Activated CD4-positive, alpha-beta T cell treated with anti-CD3 and anti-CD28 coated beads for 36 hours (primary cell): ENCODE results near the gene SNRPF. TPM values are rescaled to one million over a fixed set of nuclear protein-coding genes. Genes with fewer than 3 reads are reported as not detected.
A peak's percentile ranks its signal among the peaks of the same experiment; 100 is the strongest.
"Not testable (repeated sequence)": the region's sequence is repeated elsewhere in the genome, so short reads cannot be mapped to it uniquely, and the experiment has no call there.

Experiments
- ATAC-seq: fragments of 200-7000 bp; cut with Tn5 transposase; one replicate; pipeline ENCODE4 v1.10.0; 2021; ENCODE audit warnings: mild to moderate bottlenecking, moderate library complexity
- CTCF ChIA-PET: fragments of 350-600 bp; sonication (Branson Sonifier 250); formaldehyde crosslinking; loops from one replicate; lab custom pipeline; 2021; ENCODE audit warnings: antibody characterized with exemption; lab: Charles Lee
- POLR2A ChIA-PET: fragments of 350-600 bp; sonication (Branson Sonifier 250); formaldehyde crosslinking; loops from one replicate; lab custom pipeline; 2021; ENCODE audit warnings: antibody characterized with exemption, inconsistent platforms; lab: Charles Lee
- DNase-seq: peaks from one replicate; pipeline ENCODE4 v3.0.0-alpha.2; 2020
- H3K27ac Mint-ChIP-seq: one replicate; pipeline ENCODE4 v1.8.0; 2021; ENCODE audit warnings: mixed read lengths
- H3K27me3 Mint-ChIP-seq: one replicate; pipeline ENCODE4 v1.8.0; 2021; ENCODE audit warnings: mixed read lengths
- H3K36me3 Mint-ChIP-seq: one replicate; pipeline ENCODE4 v1.8.0; 2021; ENCODE audit warnings: low read depth, mixed read lengths
- H3K4me1 Mint-ChIP-seq: one replicate; pipeline ENCODE4 v1.8.0; 2021; ENCODE audit warnings: mixed read lengths
- H3K4me3 Mint-ChIP-seq: one replicate; pipeline ENCODE4 v1.8.0; 2021; ENCODE audit warnings: mild to moderate bottlenecking, moderate library complexity, mixed read lengths
- H3K9me3 Mint-ChIP-seq: one replicate; pipeline ENCODE4 v1.8.0; 2021; ENCODE audit warnings: low read depth, mixed read lengths
- intact Hi-C, 2 experiments: fragments of 100-400 bp; cut with DNase I in 1 of 2; cut with micrococcal nuclease in 1 of 2; formaldehyde crosslinking; loops; one replicate each; pipeline versions ENCODE4 v1.14.2 to v1.15.1; 2022 to 2024; cut with DNase I, micrococcal nuclease
- total RNA-seq, 2 experiments: library from RNA; stranded (reverse); gene quantifications; one replicate each; pipeline ENCODE4 v1.2.3, GENCODE V29; 2021

Gene SNRPF
- total RNA-seq, result 10 to 100 TPM; 23.1 to 61.1 TPM

DNA sequence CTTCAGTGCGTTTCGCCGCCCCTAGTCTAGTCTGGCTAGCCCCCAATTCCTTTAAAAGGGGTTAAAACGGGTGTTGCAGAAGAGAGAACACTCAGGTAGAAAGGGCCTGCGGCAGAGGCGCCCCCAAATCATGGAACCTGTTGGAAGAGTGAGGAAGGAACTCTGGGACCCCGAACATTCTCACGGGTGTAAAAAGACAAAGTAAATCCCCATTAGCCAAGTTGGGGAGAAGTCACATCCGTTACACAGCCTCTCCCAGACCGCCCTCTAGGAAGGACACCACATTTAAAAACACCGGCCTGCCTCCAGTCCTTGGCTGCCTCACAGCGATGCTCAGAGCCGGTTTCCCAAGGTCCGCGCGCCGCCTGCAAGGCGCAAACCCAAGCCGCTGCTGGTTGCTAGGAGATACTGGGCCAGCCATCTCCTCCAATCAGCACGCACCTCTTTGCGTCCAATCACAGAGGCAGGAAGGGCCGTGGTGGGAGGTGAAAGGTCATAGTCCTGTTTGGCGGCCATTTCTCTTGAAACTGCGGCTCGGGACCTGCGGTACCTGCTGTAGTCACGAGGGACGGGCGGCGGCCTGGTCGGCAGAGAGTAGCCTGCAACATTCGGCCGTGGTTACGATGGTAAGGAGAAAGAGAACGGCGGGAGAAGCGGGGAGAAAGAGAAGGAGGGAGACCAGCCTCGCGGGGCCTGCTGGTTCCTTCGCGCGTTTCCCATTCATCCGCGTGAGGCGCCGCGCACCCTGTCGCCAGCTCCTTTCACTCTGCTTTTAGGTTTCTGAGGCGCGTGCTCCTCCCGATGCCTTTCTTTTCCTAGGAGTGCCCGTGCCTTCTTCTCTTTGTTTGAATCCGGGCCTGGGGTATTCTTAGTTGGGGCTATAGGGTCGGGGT lies at the start of gene SNRPF:
TSS of gene SNRPF (plus strand) at position 502 of the 893 bp plus-strand sequence. CDS start at position 624, 122 bp downstream.
- intact Hi-C loops, result loop anchor here (1.0 to 10.0 kb wide), 10 partner anchors 84 to 1049 kb away; partner anchors contain the start of genes AMDHD1 (in 2 of the 2), CCDC38 (in 2 of the 2), FGD6 (in 2 of the 2) and NEDD1 (in 2 of the 2)
- ChIA-PET CTCF (no interaction called here), POLR2A (no interaction called here)
- Mint-ChIP-seq H3K27ac (peak within 1 kb of the TSS; percentile 59), H3K9me3 (no peaks in the 10 kb centered on the region), H3K36me3 (peaks cover 28% of the 10 kb centered on the region), H3K4me1 (peaks cover 27% of the 10 kb centered on the region), H3K27me3 (peaks cover 3% of the 10 kb centered on the region), H3K4me3 (no peak within 1 kb of the TSS)
- peak; percentile 95 for DNase-seq
- ATAC-seq, result peak; percentile 95

DNA sequence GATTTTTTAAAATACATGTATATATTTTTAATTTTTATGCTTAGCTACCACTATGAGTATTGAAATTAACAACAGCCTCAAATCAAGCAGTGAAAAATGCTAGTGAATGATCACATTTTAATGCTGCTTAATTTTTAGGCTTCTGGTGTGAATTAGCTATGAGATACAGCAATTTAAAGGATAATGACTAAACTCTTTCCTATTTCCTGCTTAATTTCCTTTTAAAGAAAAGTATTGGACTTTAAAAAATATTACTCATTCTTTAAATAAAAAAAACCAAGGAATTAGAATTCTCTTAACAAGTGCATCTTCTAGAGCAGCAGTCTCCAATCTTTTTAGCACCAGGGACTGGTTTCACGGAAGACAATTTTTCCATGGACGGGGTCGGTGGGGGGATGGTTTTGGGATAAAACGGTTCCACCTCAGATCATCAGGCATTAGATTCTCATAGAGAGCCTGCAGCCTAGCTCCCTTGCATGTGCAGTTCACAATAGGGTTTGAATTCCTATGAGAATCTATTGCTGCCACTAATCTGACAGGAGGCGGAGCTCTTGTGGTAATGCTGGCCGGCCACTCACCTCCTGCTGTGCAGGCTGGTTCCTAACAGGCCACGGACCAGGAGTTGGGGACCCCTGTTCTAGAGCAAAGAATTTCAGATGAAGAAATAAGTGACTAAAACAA lies 49.6 kb upstream of the SNRPF start:
- no peak overlapping the region for H3K4me3 Mint-ChIP-seq
- POLR2A ChIA-PET, result interaction anchor here (0.7 kb wide), 1 partner anchor 14 kb away, joined by 3 read pairs; no protein-coding TSS in a partner anchor

DNA sequence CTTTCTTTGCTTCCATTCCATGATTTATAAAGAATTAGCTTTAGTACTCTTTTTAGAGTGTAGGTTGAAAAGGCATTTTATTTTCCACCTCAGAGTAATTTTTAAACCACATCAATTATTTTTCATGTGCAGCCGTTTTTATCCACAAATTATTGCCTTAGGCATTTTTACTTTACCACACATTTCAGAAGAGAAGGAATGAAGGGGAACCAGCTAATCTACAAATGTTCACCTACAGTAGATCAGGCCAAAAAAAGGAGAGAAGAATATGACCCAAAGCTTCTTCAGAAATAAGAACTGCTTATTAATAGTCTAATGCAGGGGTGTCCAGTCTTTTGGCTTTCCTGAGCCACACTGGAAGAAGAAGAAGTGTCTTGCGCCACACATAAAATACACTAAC lies 48.3 kb upstream of the SNRPF start:
- peaks cover 4% of the 10 kb centered on the region for H3K4me1 Mint-ChIP-seq
- CTCF ChIA-PET, result interaction anchor here (0.8 kb wide), 2 partner anchors 13 to 15 kb away, joined by 3 read pairs; no protein-coding TSS in a partner anchor
- H3K4me3 Mint-ChIP-seq, result no peak overlapping the region
- DNase-seq, result no peak
- no peak for ATAC-seq
- intact Hi-C loops, result loop anchor here in 1 of 2 experiments (10.0 kb wide), 1 partner anchor 186 kb away; no protein-coding TSS in a partner anchor
- POLR2A ChIA-PET, result no interaction called here
- no peaks in the 10 kb centered on the region for H3K36me3 Mint-ChIP-seq
- H3K27me3 Mint-ChIP-seq, result peaks cover 21% of the 10 kb centered on the region
- H3K27ac Mint-ChIP-seq, result no peak overlapping the region
- no peaks in the 10 kb centered on the region for H3K9me3 Mint-ChIP-seq

More for the DNA sequence above, 49.6 kb upstream of the SNRPF start:
- no peaks in the 10 kb centered on the region for H3K9me3 Mint-ChIP-seq
- ATAC-seq (no peak), DNase-seq (no peak)
- H3K4me1 Mint-ChIP-seq, result peaks cover 4% of the 10 kb centered on the region
- intact Hi-C loops, result no loop called here
- CTCF ChIA-PET, result interaction anchor here (0.7 kb wide), 1 partner anchor 16 kb away, joined by 3 read pairs; no protein-coding TSS in a partner anchor
- peaks cover 18% of the 10 kb centered on the region for H3K27me3 Mint-ChIP-seq
- H3K36me3 Mint-ChIP-seq, result no peaks in the 10 kb centered on the region
- H3K27ac Mint-ChIP-seq, result no peak overlapping the region

DNA sequence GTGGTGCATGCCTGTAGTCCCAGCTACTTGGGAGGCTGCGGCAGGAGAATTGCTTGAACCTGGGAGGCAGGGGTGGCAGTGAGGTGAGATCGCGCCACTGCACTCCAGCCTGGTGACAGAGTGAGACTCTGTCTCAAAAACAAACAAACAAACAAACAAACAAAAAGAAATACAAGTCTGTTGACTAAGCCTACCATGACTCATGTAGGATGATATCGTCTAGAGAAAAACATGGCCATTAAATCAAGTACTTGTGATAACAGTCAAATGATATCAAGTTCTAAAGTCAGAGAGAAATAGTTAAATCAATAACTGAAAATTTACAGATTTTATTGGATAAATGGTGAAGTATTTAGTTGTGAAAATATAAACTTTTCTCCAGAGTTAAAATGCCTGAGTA lies 46.6 kb upstream of the SNRPF start:
- H3K36me3 Mint-ChIP-seq, DNase-seq, H3K9me3 Mint-ChIP-seq, POLR2A ChIA-PET, CTCF ChIA-PET, H3K4me3 Mint-ChIP-seq, ATAC-seq, H3K27ac Mint-ChIP-seq, H3K4me1 Mint-ChIP-seq: not testable (repeated sequence)
- peaks cover 15% of the 10 kb centered on the region for H3K27me3 Mint-ChIP-seq
- intact Hi-C loops, result loop anchor here in 1 of 2 experiments (10.0 kb wide), 1 partner anchor 187 kb away; no protein-coding TSS in a partner anchor

GRCh38 chr12:95815632-95816212 lies 43.0 kb upstream of the SNRPF start:
- H3K27ac Mint-ChIP-seq, result no peak overlapping the region
- intact Hi-C loops, result loop anchor here (1.0 to 10.0 kb wide), 4 partner anchors 191 to 698 kb away; no protein-coding TSS in a partner anchor
- CTCF ChIA-PET, result interaction anchor here (1.0 kb wide), 1 partner anchor 103 kb away, joined by 4 read pairs; no protein-coding TSS in a partner anchor
- ATAC-seq (no peak), DNase-seq (no peak)
- H3K4me1 Mint-ChIP-seq, result no peaks in the 10 kb centered on the region
- H3K4me3 Mint-ChIP-seq, result no peak overlapping the region
- H3K27me3 Mint-ChIP-seq, result peaks cover 19% of the 10 kb centered on the region
- POLR2A ChIA-PET, result no interaction called here
- no peaks in the 10 kb centered on the region for H3K9me3 Mint-ChIP-seq
- H3K36me3 Mint-ChIP-seq, result no peaks in the 10 kb centered on the region

DNA sequence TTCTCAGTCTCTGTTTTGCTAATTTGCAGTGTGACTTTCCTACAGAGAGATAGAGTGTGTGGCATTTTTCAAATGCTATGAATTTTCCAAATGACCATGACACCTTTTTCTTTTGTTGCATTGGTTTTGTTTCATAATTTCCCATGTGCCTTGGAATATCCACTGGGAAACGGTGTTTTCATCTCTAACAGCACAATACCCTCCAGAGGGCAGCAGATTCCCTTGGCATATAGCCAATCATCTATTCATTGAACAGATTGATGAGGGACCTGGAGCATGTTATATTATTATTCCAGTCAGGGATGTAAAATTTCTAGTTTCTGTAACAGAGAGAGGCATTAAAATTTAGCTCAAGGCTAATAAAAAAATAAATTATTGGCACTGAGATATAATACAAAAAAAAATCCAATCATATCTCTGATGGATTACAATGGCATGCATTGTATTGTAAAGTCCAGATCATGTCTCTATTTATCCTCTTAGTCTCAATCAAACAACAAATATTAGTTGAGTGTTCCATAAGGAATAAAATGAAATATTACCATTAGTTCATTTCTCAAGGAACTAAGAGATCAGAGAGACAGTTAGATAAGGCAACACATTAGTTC lies 38.6 kb upstream of the SNRPF start:
- ATAC-seq, result no peak
- no peak for DNase-seq
- no peaks in the 10 kb centered on the region for H3K9me3 Mint-ChIP-seq
- no peak overlapping the region for H3K4me3 Mint-ChIP-seq
- ChIA-PET POLR2A (no interaction called here), CTCF (no interaction called here)
- intact Hi-C loops, result no loop called here
- H3K27me3 Mint-ChIP-seq, result peaks cover 12% of the 10 kb centered on the region
- no peaks in the 10 kb centered on the region for H3K36me3 Mint-ChIP-seq
- H3K27ac Mint-ChIP-seq, result no peak overlapping the region
- no peaks in the 10 kb centered on the region for H3K4me1 Mint-ChIP-seq

GRCh38 chr12:95829395-95829794 lies 29.4 kb upstream of the SNRPF start:
- intact Hi-C loops, result loop anchor here in 1 of 2 experiments (5.0 kb wide), 1 partner anchor 168 kb away; the partner anchor contains the start of gene HAL

DNA sequence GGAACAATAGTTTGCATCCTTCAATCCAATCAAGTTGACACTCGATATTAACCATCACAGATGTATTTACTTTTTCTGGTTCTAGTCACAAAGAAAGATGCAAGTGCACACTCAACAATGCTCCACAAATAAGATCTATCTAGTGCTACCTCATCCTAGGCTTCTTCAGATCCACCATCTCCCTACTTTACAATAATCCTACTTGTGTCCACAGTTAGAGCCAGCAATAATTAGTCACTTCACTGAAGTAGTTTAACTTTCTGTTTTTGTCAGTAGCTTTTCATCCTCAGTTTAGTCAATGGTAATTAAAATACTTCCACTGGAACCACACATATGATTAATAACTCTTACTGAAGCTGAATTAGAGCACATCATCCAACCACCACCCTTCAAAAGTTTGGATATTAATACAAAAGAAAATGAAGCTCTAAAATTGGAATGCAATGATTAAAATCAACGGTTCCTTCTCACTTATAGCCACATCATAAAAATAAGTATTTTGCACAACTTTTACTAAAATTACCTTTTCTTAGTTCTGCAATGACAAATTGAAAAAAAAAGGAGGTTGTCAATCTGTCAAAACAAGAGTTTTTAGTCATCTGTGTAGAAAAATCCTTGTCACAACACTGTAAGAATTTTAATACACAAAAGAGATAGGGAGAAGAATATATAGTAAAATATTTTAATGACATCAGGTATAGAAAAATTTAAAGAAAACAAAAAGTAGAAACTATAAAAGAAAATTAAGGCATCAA lies 28.2 kb upstream of the SNRPF start:
- H3K27me3 Mint-ChIP-seq, result peaks cover 14% of the 10 kb centered on the region
- ATAC-seq (peak; percentile 81), DNase-seq (no peak)
- no peaks in the 10 kb centered on the region for H3K36me3 Mint-ChIP-seq
- ChIA-PET CTCF (no interaction called here), POLR2A (no interaction called here)
- H3K9me3 Mint-ChIP-seq, result no peaks in the 10 kb centered on the region
- intact Hi-C loops, result no loop called here
- peaks cover 10% of the 10 kb centered on the region for H3K4me1 Mint-ChIP-seq
- no peak overlapping the region for H3K27ac Mint-ChIP-seq
- H3K4me3 Mint-ChIP-seq, result no peak overlapping the region

More at GRCh38 chr12:95829395-95829794, 29.4 kb upstream of the SNRPF start:
- ChIA-PET CTCF (interaction anchor here (0.9 to 1.6 kb wide), 2 partner anchors 15 to 16 kb away, joined by 3 read pairs; no protein-coding TSS in a partner anchor), POLR2A (no interaction called here)
- no peaks in the 10 kb centered on the region for H3K36me3 Mint-ChIP-seq
- no peak overlapping the region for H3K4me3 Mint-ChIP-seq
- no peak for ATAC-seq
- peaks cover 14% of the 10 kb centered on the region for H3K27me3 Mint-ChIP-seq
- DNase-seq, result no peak
- no peak overlapping the region for H3K27ac Mint-ChIP-seq
- H3K4me1 Mint-ChIP-seq, result peaks cover 10% of the 10 kb centered on the region
- H3K9me3 Mint-ChIP-seq, result no peaks in the 10 kb centered on the region

DNA sequence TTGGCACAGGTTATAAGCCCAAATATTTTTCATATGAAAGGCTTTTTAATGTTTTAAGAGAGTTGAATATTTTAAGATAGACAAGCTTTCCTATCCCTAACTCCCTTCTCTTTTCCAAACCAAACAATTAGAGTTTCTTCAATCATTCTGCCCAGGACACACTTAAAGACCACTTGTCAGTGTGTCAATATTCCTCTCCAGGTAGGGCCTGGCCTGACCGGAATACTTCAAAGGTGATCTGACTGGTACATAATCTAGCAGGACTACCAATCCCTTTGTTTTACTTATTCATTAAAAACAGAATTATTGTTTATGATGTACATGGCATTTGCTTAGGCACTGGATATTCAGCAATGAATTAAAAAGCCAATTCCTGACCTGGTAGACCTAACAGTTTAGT lies 24.2 kb upstream of the SNRPF start:
- Mint-ChIP-seq H3K36me3 (no peaks in the 10 kb centered on the region), H3K27ac (no peak overlapping the region), H3K4me1 (peaks cover 10% of the 10 kb centered on the region), H3K4me3 (no peak overlapping the region), H3K27me3 (peaks cover 17% of the 10 kb centered on the region), H3K9me3 (no peaks in the 10 kb centered on the region)
- intact Hi-C loops, result no loop called here
- CTCF ChIA-PET, result interaction anchor here (0.7 kb wide), 1 partner anchor 15 kb away, joined by 3 read pairs; no protein-coding TSS in a partner anchor
- DNase-seq, result no peak
- POLR2A ChIA-PET, result no interaction called here
- no peak for ATAC-seq

- Mint-ChIP-seq H3K27ac (no peak overlapping the region), H3K9me3 (no peaks in the 10 kb centered on the region), H3K36me3 (no peaks in the 10 kb centered on the region), H3K27me3 (peaks cover 15% of the 10 kb centered on the region), H3K4me3 (no peak overlapping the region), H3K4me1 (no peaks in the 10 kb centered on the region)
- intact Hi-C loops, result no loop called here
- ATAC-seq (no peak), DNase-seq (no peak)
- CTCF ChIA-PET, result interaction anchor here (1.5 kb wide), 1 partner anchor 8 kb away, joined by 4 read pairs; no protein-coding TSS in a partner anchor
- POLR2A ChIA-PET, result no interaction called here
Observed at GRCh38 chr12:95836185-95836609, 22.6 kb upstream of the SNRPF start.
